LHCN-M2 (cell line): ENCODE data around the gene ACOXL. TPM values are rescaled to one million over a fixed set of nuclear protein-coding genes. Genes with fewer than 3 reads are reported as not detected.
A peak's percentile ranks its signal among the peaks of the same experiment; 100 is the strongest.

Experiments
- DNase-seq: peaks from one replicate; pipeline ENCODE4 v3.0.0-alpha.2; 2012; ENCODE audit warnings: low read depth
- total RNA-seq: library from RNA; depleted of rRNA; stranded (reverse); fragments of >200 nt; gene quantifications from 2 replicates; pipeline ENCODE4 v1.2.3, GENCODE V29; 2014

The ACOXL gene
- total RNA-seq, 1 experiment from 2014 or later, result not detected

- no peak for DNase-seq
Measured at GRCh38 chr2:111005821-111006220, 273.4 kb downstream of the ACOXL start.

- no peak for DNase-seq
Measured at GRCh38 chr2:111007757-111008688, 275.6 kb downstream of the ACOXL start.

GRCh38 chr2:111011218-111011617 is 278.8 kb downstream of the ACOXL start:
- DNase-seq, result no peak

- no peak for DNase-seq
Measured at GRCh38 chr2:111015283-111015995, 283.1 kb downstream of the ACOXL start.

GRCh38 chr2:111017034-111017622 is 284.8 kb downstream of the ACOXL start:
- DNase-seq, result no peak

GRCh38 chr2:111017909-111018308 is 285.5 kb downstream of the ACOXL start:
- DNase-seq, result no peak

- no peak for DNase-seq
Measured at GRCh38 chr2:111019381-111019780, 287.0 kb downstream of the ACOXL start.

- DNase-seq, result no peak
Measured at GRCh38 chr2:111022633-111023032, 290.3 kb downstream of the ACOXL start.

GRCh38 chr2:111024496-111024895 is 292.1 kb downstream of the ACOXL start:
- DNase-seq, result no peak

GRCh38 chr2:111025288-111025687 is 292.9 kb downstream of the ACOXL start:
- no peak for DNase-seq

- DNase-seq, result peak; percentile 10
Measured at GRCh38 chr2:111028720-111029119, 296.3 kb downstream of the ACOXL start.

GRCh38 chr2:111029181-111029927 is 297.0 kb downstream of the ACOXL start:
- no peak for DNase-seq

- DNase-seq, result no peak
Measured at GRCh38 chr2:111030260-111030891, 298.0 kb downstream of the ACOXL start.

GRCh38 chr2:111030945-111031344 is 298.6 kb downstream of the ACOXL start:
- DNase-seq, result no peak

- no peak for DNase-seq
Measured at GRCh38 chr2:111031546-111032478, 299.4 kb downstream of the ACOXL start.

- DNase-seq, result no peak
Measured at GRCh38 chr2:111032721-111033429, 300.5 kb downstream of the ACOXL start.

- DNase-seq, result no peak
Measured at GRCh38 chr2:111034146-111034545, 301.8 kb downstream of the ACOXL start.

GRCh38 chr2:111034606-111035005 is 302.2 kb downstream of the ACOXL start:
- no peak for DNase-seq

GRCh38 chr2:111035830-111036441 is 303.6 kb downstream of the ACOXL start:
- no peak for DNase-seq
